Progenitor cell of endocrine pancreas (in vitro differentiated cells): ENCODE measurements around the gene WDR83. TPM values are rescaled to one million over a fixed set of nuclear protein-coding genes. Genes with fewer than 3 reads are reported as not detected.
A peak's percentile ranks its signal among the peaks of the same experiment; 100 is the strongest.

ENCODE experiments used
- DNase-seq: peaks from one replicate; pipeline ENCODE4 v3.0.0; 2021; ENCODE audit warnings: low spot score; ENCODE audit not compliant: unreplicated experiment
- H3K27ac Mint-ChIP-seq: 2 replicates; pipeline ENCODE4 v1.8.0; 2021; ENCODE audit warnings: mild to moderate bottlenecking, moderate library complexity, mixed read lengths
- H3K27me3 Mint-ChIP-seq: 2 replicates; pipeline ENCODE4 v1.8.0; 2021; ENCODE audit warnings: mixed read lengths
- H3K36me3 Mint-ChIP-seq: 2 replicates; pipeline ENCODE4 v1.8.0; 2022; ENCODE audit warnings: mixed read lengths; ENCODE audit not compliant: insufficient read depth
- H3K4me1 Mint-ChIP-seq: 2 replicates; pipeline ENCODE4 v1.8.0; 2021; ENCODE audit warnings: low read depth, mixed read lengths
- H3K4me3 Mint-ChIP-seq: 2 replicates; pipeline ENCODE4 v1.8.0; 2021; ENCODE audit warnings: low read depth, mild to moderate bottlenecking, moderate library complexity, mixed read lengths
- H3K9me3 Mint-ChIP-seq: 2 replicates; pipeline ENCODE4 v1.8.0; 2021; ENCODE audit warnings: low read depth, mixed read lengths
- total RNA-seq: library from RNA; stranded (reverse); gene quantifications from 2 replicates; pipeline ENCODE4 v1.2.1, GENCODE V29; 2021
- TF ChIP-seq, protein P1 (sequence below): fragments of 200-600 bp; sonication (generic); IDR thresholded peaks from one replicate; pipeline ENCODE4 v1.5.0; 2021; ENCODE audit warnings: antibody characterized with exemption, mild to moderate bottlenecking; ENCODE audit not compliant: unreplicated experiment

The WDR83 gene
- total RNA-seq, 1 donor from 2014 or later = 17.2 TPM

GRCh38 chr19:12723641-12724426, 57.2 kb downstream of the WDR83 start, which contains the start of gene TNPO2:
TSS of gene TNPO2 (minus strand) at chr19:12723932. CDS start at chr19:12720977, 2,955 bp downstream.
- peaks cover 1% of the 10 kb centered on the region for H3K36me3 Mint-ChIP-seq
- DNase-seq = peak; percentile 33
- H3K27me3 Mint-ChIP-seq = no peaks in the 10 kb centered on the region
- peak within 1 kb of the TSS; percentile 99 for H3K27ac Mint-ChIP-seq
- H3K4me1 Mint-ChIP-seq = peaks cover 18% of the 10 kb centered on the region
- TF ChIP-seq, protein P1, sequence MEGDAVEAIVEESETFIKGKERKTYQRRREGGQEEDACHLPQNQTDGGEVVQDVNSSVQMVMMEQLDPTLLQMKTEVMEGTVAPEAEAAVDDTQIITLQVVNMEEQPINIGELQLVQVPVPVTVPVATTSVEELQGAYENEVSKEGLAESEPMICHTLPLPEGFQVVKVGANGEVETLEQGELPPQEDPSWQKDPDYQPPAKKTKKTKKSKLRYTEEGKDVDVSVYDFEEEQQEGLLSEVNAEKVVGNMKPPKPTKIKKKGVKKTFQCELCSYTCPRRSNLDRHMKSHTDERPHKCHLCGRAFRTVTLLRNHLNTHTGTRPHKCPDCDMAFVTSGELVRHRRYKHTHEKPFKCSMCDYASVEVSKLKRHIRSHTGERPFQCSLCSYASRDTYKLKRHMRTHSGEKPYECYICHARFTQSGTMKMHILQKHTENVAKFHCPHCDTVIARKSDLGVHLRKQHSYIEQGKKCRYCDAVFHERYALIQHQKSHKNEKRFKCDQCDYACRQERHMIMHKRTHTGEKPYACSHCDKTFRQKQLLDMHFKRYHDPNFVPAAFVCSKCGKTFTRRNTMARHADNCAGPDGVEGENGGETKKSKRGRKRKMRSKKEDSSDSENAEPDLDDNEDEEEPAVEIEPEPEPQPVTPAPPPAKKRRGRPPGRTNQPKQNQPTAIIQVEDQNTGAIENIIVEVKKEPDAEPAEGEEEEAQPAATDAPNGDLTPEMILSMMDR = no peak
- H3K4me3 Mint-ChIP-seq = peak within 1 kb of the TSS; percentile 94
- H3K9me3 Mint-ChIP-seq = no peaks in the 10 kb centered on the region

Other genes with a start within 250 kb of the WDR83 start
- gene ZNF443, start 225.8 kb upstream of the WDR83 start, total RNA-seq = 13.8 and 14.2 TPM in 2 replicates
- 5.8 and 9.1 TPM in 2 replicates for gene ZNF709, start 182.0 kb upstream of the WDR83 start, total RNA-seq
- gene ZNF564, start 115.3 kb upstream of the WDR83 start, total RNA-seq = 18.9 and 23.1 TPM in 2 replicates
- gene ZNF490, start 56.0 kb upstream of the WDR83 start, total RNA-seq = 12.7 and 15.1 TPM in 2 replicates
- gene ZNF791, start 55.9 kb upstream of the WDR83 start, total RNA-seq = 22.3 and 24.3 TPM in 2 replicates
- 115 and 120 TPM in 2 replicates for gene MAN2B1, start 65 bp upstream of the WDR83 start, total RNA-seq
- gene DHPS, start 15.1 kb downstream of the WDR83 start, total RNA-seq = 92.0 and 106 TPM in 2 replicates
- not detected in 2 replicates for gene GNG14, start 21.2 kb downstream of the WDR83 start, total RNA-seq
- gene FBXW9, start 29.8 kb downstream of the WDR83 start, total RNA-seq = 14.6 and 15.1 TPM in 2 replicates
- gene TNPO2, start 57.1 kb downstream of the WDR83 start, total RNA-seq = 109 and 113 TPM in 2 replicates
- 171 and 180 TPM in 2 replicates for gene TRIR, start 67.9 kb downstream of the WDR83 start, total RNA-seq
- 59.8 and 66.0 TPM in 2 replicates for gene GET3, start 70.7 kb downstream of the WDR83 start, total RNA-seq
- not detected in 2 replicates for gene BEST2, start 85.0 kb downstream of the WDR83 start, total RNA-seq
- 115 TPM in 2 replicates for gene HOOK2, start 108.7 kb downstream of the WDR83 start, total RNA-seq
- 5.7 and 6.0 TPM in 2 replicates for gene JUNB, start 124.7 kb downstream of the WDR83 start, total RNA-seq
- 524 and 554 TPM in 2 replicates for gene PRDX2, start 135.0 kb downstream of the WDR83 start, total RNA-seq
- gene THSD8, start 135.3 kb downstream of the WDR83 start, total RNA-seq = 16.5 and 22.7 TPM in 2 replicates
- 32.8 and 37.4 TPM in 2 replicates for gene RNASEH2A, start 139.8 kb downstream of the WDR83 start, total RNA-seq
- gene RTBDN, start 167.8 kb downstream of the WDR83 start, total RNA-seq = not detected in 2 replicates
- 5.3 and 5.9 TPM in 2 replicates for gene MAST1, start 171.7 kb downstream of the WDR83 start, total RNA-seq
- 26.0 and 31.7 TPM in 2 replicates for gene DNASE2, start 214.6 kb downstream of the WDR83 start, total RNA-seq
- gene KLF1, start 220.4 kb downstream of the WDR83 start, total RNA-seq = not detected in 2 replicates
- 59.3 and 60.6 TPM in 2 replicates for gene GCDH, start 224.4 kb downstream of the WDR83 start, total RNA-seq